ENCODE measurements around the gene PUS7.
"Not testable (repeated sequence)": the region's sequence is repeated elsewhere in the genome, so short reads cannot be mapped to it uniquely, and the experiment has no call there.

The PUS7 gene

DNA sequence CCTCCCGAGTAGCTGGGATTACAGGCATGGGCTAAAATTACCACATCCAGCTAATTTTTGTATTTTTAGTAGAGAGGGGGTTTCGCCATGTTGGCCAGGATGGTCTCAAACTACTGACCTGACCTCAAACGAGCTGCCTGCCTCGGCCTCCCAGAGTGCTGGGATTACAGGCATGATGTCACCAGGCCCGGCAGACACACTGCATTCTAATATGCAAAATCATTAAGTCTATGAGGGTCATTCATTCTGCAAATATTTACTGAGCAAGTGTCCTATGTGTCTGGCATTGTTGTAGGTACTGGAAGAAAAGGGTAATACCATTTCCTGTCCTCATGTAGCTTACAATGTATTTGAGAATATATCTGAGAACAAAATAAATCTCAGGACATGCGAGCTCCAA lies 2.7 kb downstream of the PUS7 start:
- no peak overlapping the region for H3K27ac ChIP-seq
- TF ChIP-seq ZFX (IDR thresholded peaks at IDR 0.05; ENCODE audit: borderline replicate concordance): no peak
- TF ChIP-seq, protein P1, sequence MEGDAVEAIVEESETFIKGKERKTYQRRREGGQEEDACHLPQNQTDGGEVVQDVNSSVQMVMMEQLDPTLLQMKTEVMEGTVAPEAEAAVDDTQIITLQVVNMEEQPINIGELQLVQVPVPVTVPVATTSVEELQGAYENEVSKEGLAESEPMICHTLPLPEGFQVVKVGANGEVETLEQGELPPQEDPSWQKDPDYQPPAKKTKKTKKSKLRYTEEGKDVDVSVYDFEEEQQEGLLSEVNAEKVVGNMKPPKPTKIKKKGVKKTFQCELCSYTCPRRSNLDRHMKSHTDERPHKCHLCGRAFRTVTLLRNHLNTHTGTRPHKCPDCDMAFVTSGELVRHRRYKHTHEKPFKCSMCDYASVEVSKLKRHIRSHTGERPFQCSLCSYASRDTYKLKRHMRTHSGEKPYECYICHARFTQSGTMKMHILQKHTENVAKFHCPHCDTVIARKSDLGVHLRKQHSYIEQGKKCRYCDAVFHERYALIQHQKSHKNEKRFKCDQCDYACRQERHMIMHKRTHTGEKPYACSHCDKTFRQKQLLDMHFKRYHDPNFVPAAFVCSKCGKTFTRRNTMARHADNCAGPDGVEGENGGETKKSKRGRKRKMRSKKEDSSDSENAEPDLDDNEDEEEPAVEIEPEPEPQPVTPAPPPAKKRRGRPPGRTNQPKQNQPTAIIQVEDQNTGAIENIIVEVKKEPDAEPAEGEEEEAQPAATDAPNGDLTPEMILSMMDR (IDR thresholded peaks at IDR 0.05): no peak

DNA sequence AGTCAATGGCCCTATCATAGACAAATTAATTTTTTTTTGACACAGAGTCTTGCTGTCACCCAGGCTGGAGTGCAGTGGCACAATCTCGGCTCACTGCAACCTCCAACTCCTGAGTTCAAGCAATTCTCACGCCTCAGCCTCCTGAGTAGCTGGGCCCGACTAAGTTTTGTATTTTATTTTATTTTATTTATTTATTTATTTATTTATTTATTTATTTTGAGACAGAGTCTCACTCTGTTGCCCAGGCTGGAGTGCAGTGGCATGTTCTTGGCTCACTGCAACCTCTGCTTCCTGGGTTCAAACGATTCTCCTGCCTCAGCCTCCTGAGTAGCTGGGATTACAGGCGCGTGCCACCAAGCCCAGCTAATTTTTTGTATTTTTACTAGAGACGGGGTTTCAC lies 6.5 kb downstream of the PUS7 start:
- not testable (repeated sequence) for H3K27ac ChIP-seq

DNA sequence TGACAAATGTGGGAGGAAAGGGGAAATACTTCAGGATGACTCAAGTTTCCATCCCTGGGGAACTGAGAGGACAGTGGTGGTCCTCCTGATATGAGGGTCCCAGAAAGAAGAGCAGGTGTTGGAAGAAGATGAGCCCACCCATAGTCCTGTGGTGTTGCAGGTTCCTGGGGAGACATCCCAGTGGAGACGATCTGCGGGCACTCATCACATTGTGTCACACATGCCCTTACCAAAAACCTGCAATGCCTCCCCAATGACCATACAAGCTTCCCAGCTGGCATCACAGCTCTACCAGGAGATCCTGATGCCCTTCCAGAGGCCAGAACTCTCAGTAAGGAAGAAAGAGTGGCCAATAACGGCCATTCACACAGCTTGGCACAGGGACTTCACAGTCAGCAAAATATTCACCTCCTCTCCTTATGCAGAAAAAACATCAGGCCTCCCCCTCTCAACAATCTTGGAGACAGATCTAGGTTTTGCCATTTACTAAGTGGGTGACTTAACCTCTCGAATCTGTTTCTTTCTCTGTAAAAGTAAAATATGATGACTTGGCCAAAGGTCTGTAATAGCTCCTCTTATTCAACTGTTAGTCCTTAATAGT lies 9.0 kb downstream of the PUS7 start:
- TF ChIP-seq ZFX (IDR thresholded peaks at IDR 0.05; ENCODE audit: borderline replicate concordance): no peak
- TF ChIP-seq, protein P1 (IDR thresholded peaks at IDR 0.05): no peak
- H3K27ac ChIP-seq: no peak overlapping the region

DNA sequence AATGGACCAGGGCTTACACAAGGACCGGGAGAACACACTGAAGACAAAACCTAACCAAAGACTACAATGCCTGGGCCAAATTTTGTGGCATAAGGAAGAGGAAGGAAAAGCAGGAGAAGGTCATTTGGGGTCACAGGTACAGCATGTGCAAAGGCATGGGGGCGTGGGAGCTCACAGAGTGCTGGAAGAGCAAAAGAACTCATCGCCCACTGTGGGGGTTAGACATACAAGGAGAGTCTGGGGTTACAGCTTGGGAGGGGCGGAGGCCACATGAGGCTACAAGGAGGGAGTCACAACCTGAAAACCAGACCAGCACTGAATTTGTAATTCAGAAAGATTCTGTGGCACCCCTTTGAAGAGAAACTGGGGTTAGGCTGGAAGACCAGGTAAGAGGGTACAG lies 9.7 kb downstream of the PUS7 start:
- no peak overlapping the region for H3K27ac ChIP-seq
- TF ChIP-seq ZFX (IDR thresholded peaks at IDR 0.05; ENCODE audit: borderline replicate concordance): no peak
- TF ChIP-seq, protein P1 (IDR thresholded peaks at IDR 0.05): no peak

DNA sequence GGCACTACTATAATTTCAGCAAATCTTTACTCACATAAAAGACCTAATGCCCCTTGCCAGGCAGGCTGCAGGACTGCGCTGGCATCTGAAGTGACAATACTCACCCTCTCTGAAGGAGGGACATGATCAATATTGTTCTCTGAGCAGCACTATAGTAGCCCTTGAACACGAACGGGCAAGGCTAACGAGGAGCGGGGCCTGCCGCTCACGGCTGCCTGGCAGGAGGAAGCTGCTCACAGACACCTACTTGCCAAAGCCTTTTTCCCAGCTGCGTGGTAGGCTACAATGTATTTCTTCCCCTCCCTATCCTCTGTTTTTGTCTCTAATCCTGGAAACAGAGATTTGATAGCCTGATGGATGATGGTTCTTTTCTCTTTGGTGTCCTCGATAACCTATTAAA lies 19.9 kb downstream of the PUS7 start:
- no peak for TF ChIP-seq ZFX (IDR thresholded peaks at IDR 0.05; ENCODE audit: borderline replicate concordance)
- TF ChIP-seq, protein P1 (IDR thresholded peaks at IDR 0.05): no peak
- no peak overlapping the region for H3K27ac ChIP-seq

DNA sequence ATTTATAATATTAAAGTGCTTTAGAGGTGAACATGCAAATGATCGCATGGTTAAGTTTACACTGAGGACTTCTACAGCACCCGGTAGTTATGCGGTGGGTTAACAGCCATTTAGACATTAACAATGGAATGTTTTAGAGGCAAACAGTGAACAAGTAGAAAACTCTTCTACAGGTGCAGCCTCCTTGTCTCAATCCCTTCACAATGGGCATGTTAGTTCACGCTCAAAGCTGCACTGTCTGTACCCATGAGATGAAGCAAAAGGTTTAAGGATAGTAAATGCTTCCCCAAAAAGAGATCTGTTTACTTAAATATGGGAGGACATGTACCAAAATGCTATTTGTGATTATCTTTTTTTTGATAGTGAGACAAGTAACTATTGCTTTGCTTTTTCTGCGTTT lies 25.1 kb downstream of the PUS7 start:
- TF ChIP-seq, protein P1 (IDR thresholded peaks at IDR 0.05): no peak
- TF ChIP-seq ZFX (IDR thresholded peaks at IDR 0.05; ENCODE audit: borderline replicate concordance): no peak
- no peak overlapping the region for H3K27ac ChIP-seq

DNA sequence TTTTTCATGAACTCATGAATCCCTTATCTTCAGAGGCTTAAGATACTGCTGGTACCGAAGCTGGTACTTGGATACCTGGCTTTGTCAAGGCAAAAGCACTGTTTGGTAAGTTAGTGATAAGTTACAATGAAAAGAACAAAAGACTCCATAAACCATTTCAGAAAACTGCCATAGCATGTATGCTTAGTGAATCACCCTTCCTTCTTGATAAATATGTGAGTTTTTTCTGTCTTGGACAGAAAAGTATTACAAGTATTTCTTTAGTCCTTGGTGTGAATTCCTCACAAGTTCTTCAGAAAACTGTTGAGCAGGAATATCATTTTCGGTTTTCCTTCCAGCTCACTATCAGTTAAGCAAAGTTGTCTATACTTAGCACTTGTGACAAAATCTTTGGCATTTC lies 25.6 kb downstream of the PUS7 start:
- H3K27ac ChIP-seq: no peak overlapping the region
- TF ChIP-seq, protein P1 (IDR thresholded peaks at IDR 0.05): no peak
- no peak for TF ChIP-seq ZFX (IDR thresholded peaks at IDR 0.05; ENCODE audit: borderline replicate concordance)

DNA sequence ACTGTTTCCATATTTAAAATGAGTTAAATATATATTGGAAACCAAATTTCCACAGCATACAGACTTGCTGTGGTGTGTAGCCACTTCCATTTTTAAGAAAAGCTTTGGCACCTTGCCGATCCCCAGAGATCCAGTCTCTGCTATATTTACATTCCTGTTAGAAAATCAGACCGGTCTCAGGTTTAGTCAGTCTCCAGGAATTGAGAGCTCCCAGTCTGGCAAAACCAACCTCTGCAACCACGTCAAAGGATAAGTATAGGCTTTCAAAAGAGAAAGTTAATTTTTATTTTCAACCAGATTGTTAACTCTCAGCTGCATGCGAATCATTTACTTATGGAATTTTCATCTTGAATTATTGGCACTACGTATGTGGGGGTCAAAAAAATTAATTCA lies 28.2 kb downstream of the PUS7 start:
- no peak overlapping the region for H3K27ac ChIP-seq
- TF ChIP-seq, protein P1 (IDR thresholded peaks at IDR 0.05): no peak
- TF ChIP-seq ZFX (IDR thresholded peaks at IDR 0.05; ENCODE audit: borderline replicate concordance): no peak
